Hepatocyte (in vitro differentiated cells): ENCODE data around the gene TNIP3. TPM values are rescaled to one million over a fixed set of nuclear protein-coding genes. Genes with fewer than 3 reads are reported as not detected.

Experiments used
- DNase-seq: peaks from one replicate; pipeline ENCODE4 v3.0.0-alpha.2; 2016; ENCODE audit warnings: low spot score
- H2AFZ ChIP-seq: fragments of 200-600 bp; sonication (generic); 2 replicates; pipeline ENCODE4 v1.6.0; 2016; ENCODE audit warnings: antibody characterized with exemption, mild to moderate bottlenecking
- H3K27ac ChIP-seq: fragments of 200-600 bp; sonication (generic); 2 replicates; pipeline ENCODE4 v1.5.1; 2016; ENCODE audit warnings: mild to moderate bottlenecking
- H3K27me3 ChIP-seq: fragments of 200-600 bp; sonication (generic); 2 replicates; pipeline ENCODE4 v1.6.1; 2016
- H3K36me3 ChIP-seq: fragments of 200-600 bp; sonication (generic); replicated peaks from 2 replicates; pipeline ENCODE4 v1.5.1; 2016; ENCODE audit warnings: low read depth; ENCODE audit not compliant: insufficient read depth
- H3K4me1 ChIP-seq: fragments of 200-600 bp; sonication (generic); 2 replicates; pipeline ENCODE4 v1.5.1; 2016; ENCODE audit warnings: mild to moderate bottlenecking, moderate library complexity; ENCODE audit not compliant: insufficient read depth
- H3K4me2 ChIP-seq: fragments of 200-600 bp; sonication (generic); 2 replicates; pipeline ENCODE4 v1.6.0; 2016
- H3K4me3 ChIP-seq: fragments of 200-600 bp; sonication (generic); 2 replicates; pipeline ENCODE4 v1.5.1; 2016; ENCODE audit warnings: mild to moderate bottlenecking
- H3K79me2 ChIP-seq: fragments of 200-600 bp; sonication (generic); 2 replicates; pipeline ENCODE4 v1.6.0; 2017; ENCODE audit warnings: mild to moderate bottlenecking
- H3K9me2 ChIP-seq: fragments of 200-600 bp; sonication (generic); replicated peaks from 2 replicates; pipeline ENCODE4 v1.6.0; 2017; ENCODE audit warnings: mild to moderate bottlenecking; ENCODE audit not compliant: insufficient read depth
- H3K9me3 ChIP-seq: fragments of 200-600 bp; sonication (generic); 2 replicates; pipeline ENCODE4 v1.5.1; 2016; ENCODE audit warnings: low read depth, mild to moderate bottlenecking
- H4K20me1 ChIP-seq: fragments of 200-600 bp; sonication (generic); 2 replicates; pipeline ENCODE4 v1.6.0; 2016; ENCODE audit warnings: mild to moderate bottlenecking; ENCODE audit not compliant: insufficient read depth, poor library complexity, severe bottlenecking
- EZH2 ChIP-seq: fragments of 200-600 bp; sonication (generic); IDR thresholded peaks from 2 replicates; pipeline ENCODE4 v1.6.1; 2016; ENCODE audit warnings: antibody characterized with exemption, mild to moderate bottlenecking, borderline replicate concordance
- EZH2phosphoT487 ChIP-seq: fragments of 200-600 bp; sonication (generic); IDR thresholded peaks from one replicate; pipeline ENCODE4 v1.6.1; 2018; ENCODE audit warnings: antibody characterized with exemption, mild to moderate bottlenecking, low read depth, moderate library complexity; ENCODE audit not compliant: unreplicated experiment, severe bottlenecking
- WGBS: methylation state at CpG from one replicate; pipeline ENCODE4 v1.1.6; 2016; ENCODE audit warnings: low lambda C conversion rate; ENCODE audit errors: missing lambda C conversion rate; 5-methylcytosine and 5-hydroxymethylcytosine counted together
- polyA plus RNA-seq: library from polyadenylated mRNA; unstranded; fragments of >200 nt; fragmentation: Nextera tagmentation; extraction: Ambion mirVana; gene quantifications from 2 replicates; pipeline ENCODE4 v1.2.1, GENCODE V29; 2016
- total RNA-seq: library from RNA; depleted of rRNA; stranded (reverse); fragments of >200 nt; gene quantifications from 2 replicates; pipeline ENCODE4 v1.2.3, GENCODE V29; 2014
- TF ChIP-seq, protein P1 (sequence below): fragments of 200-600 bp; sonication (generic); IDR thresholded peaks from 2 replicates; pipeline ENCODE4 v1.5.1; 2016; ENCODE audit warnings: antibody characterized with exemption, mild to moderate bottlenecking; ENCODE audit not compliant: poor library complexity

TNIP3 gene
- total and polyA plus RNA-seq, 2 experiments from 2014 or later = 0.53 to 0.63 TPM

DNA sequence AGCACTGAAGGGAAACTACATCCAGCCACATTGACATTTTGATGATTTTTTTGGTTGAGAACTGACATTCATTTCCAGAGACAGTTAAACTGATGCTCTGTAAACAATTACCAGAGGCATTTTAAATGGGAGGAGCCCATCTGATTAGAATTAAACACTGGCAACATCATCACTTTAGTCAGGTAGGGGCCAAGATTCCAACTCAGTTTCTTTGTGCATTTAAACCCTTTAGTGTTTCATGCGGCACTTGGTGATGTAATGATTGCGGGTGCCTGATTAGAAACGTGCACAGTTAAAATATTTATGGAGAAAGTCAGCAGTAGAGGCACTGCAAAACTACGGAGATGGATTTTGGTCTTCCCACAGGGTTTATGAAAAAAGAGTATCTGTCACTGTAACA is 16.1 kb downstream of the TNIP3 start:
- no peaks in the 10 kb centered on the region for H3K4me1 ChIP-seq
- no peak overlapping the region for H2AFZ ChIP-seq
- H3K27me3 ChIP-seq = no peaks in the 10 kb centered on the region
- TF ChIP-seq EZH2 (no peak), EZH2phosphoT487 (no peak)
- TF ChIP-seq, protein P1, sequence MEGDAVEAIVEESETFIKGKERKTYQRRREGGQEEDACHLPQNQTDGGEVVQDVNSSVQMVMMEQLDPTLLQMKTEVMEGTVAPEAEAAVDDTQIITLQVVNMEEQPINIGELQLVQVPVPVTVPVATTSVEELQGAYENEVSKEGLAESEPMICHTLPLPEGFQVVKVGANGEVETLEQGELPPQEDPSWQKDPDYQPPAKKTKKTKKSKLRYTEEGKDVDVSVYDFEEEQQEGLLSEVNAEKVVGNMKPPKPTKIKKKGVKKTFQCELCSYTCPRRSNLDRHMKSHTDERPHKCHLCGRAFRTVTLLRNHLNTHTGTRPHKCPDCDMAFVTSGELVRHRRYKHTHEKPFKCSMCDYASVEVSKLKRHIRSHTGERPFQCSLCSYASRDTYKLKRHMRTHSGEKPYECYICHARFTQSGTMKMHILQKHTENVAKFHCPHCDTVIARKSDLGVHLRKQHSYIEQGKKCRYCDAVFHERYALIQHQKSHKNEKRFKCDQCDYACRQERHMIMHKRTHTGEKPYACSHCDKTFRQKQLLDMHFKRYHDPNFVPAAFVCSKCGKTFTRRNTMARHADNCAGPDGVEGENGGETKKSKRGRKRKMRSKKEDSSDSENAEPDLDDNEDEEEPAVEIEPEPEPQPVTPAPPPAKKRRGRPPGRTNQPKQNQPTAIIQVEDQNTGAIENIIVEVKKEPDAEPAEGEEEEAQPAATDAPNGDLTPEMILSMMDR = no peak
- no peaks in the 10 kb centered on the region for H3K9me3 ChIP-seq
- H3K36me3 ChIP-seq = no peaks in the 10 kb centered on the region
- no peaks in the 10 kb centered on the region for H3K79me2 ChIP-seq
- H3K9me2 ChIP-seq = no peaks in the 10 kb centered on the region
- no peak overlapping the region for H3K4me3 ChIP-seq
- WGBS = 55% methylated on average over 4 of the region's 4 CpGs
- no peak overlapping the region for H3K27ac ChIP-seq
- H4K20me1 ChIP-seq = no peaks in the 10 kb centered on the region
- no peak overlapping the region for H3K4me2 ChIP-seq
- no peak for DNase-seq

DNA sequence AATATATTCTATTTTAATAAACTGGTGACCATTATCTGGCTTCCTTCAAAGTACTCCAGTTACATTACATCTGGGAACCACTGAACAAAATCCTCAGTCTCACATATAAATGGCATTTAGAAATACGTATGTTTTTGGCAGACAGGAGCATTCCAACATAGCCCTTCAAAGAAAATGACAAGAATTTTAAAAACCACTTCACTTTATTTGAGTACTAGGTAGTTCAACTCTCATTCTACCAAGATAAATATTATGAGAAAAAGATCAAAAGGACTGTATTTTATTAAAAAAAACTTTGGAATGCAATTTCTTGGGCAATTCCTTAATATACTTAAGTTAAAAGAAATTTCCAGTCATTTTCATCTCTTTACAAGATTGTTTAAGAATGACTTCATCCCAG is 17.6 kb downstream of the TNIP3 start:
- Histone ChIP-seq H3K9me2 (no peaks in the 10 kb centered on the region), H3K27ac (no peak overlapping the region), H3K79me2 (no peaks in the 10 kb centered on the region), H3K9me3 (no peaks in the 10 kb centered on the region), H2AFZ (no peak overlapping the region), H3K4me3 (no peak overlapping the region), H3K4me1 (no peaks in the 10 kb centered on the region), H3K27me3 (no peaks in the 10 kb centered on the region), H3K36me3 (no peaks in the 10 kb centered on the region), H3K4me2 (no peak overlapping the region), H4K20me1 (no peaks in the 10 kb centered on the region)
- DNase-seq = no peak
- TF ChIP-seq, protein P1 = no peak
- TF ChIP-seq EZH2 = no peak
- WGBS = 50% methylated on average over 1 of the region's 1 CpG

DNA sequence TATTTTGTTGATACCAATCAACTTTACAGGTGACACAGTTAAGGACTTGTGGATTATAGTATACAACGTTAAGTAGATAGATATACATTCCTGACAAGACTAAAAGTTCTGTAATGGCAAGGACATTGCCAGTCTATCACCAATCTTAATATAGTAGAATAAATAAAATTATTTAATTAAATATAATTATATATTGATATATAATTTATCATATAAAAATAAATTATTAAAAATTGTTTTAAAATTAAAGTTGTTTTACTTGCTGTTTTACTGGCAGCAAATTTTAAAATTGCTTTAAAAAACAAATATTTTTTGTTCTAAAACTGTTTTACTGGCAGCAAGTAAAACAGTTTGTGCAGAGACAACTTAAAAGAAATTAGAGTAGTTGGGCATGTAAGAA is 18.7 kb downstream of the TNIP3 start:
- Histone ChIP-seq H3K4me3 (no peak overlapping the region), H3K4me1 (no peaks in the 10 kb centered on the region), H3K9me2 (no peaks in the 10 kb centered on the region), H3K27ac (no peak overlapping the region), H3K79me2 (no peaks in the 10 kb centered on the region), H3K36me3 (no peaks in the 10 kb centered on the region), H3K9me3 (no peaks in the 10 kb centered on the region), H3K4me2 (no peak overlapping the region), H2AFZ (no peak overlapping the region), H4K20me1 (no peaks in the 10 kb centered on the region), H3K27me3 (no peaks in the 10 kb centered on the region)
- 78% methylated on average over 1 of the region's 1 CpG for WGBS
- no peak for DNase-seq
- TF ChIP-seq EZH2phosphoT487 (no peak), EZH2 (no peak)
- TF ChIP-seq, protein P1 = no peak

DNA sequence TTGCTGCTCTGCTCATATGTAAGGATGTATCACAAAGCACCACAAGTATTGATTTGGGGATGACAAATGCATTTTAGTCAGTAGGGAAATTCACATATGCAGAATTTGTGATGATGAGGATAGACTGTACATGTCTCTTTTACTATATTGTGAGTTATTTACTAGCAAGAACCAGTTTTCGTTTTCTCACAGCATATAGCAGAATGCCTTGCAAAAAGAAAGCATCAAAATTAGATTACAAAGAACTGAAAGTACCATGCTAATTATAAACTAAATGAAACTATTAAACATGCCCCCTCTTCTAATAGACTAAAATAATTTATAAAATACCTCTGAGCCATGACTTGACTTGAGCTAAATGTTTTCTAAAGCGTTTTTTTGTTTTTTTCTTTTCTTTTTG is 20.1 kb downstream of the TNIP3 start:
- Histone ChIP-seq H3K4me2 (no peak overlapping the region), H3K27me3 (no peaks in the 10 kb centered on the region), H3K4me3 (no peak overlapping the region), H3K36me3 (no peaks in the 10 kb centered on the region), H3K79me2 (no peaks in the 10 kb centered on the region), H3K9me3 (no peaks in the 10 kb centered on the region), H2AFZ (no peak overlapping the region), H3K27ac (no peak overlapping the region), H3K9me2 (no peaks in the 10 kb centered on the region), H4K20me1 (no peaks in the 10 kb centered on the region), H3K4me1 (no peaks in the 10 kb centered on the region)
- TF ChIP-seq, protein P1 = no peak
- TF ChIP-seq EZH2phosphoT487 = no peak
- TF ChIP-seq EZH2 = no peak
- WGBS = 89% methylated on average over 2 of the region's 2 CpGs
- no peak for DNase-seq
